GM21528 (cell line): ENCODE measurements around the gene DHX16.
"Not testable (repeated sequence)": the region's sequence is repeated elsewhere in the genome, so short reads cannot be mapped to it uniquely, and the experiment has no call there.

Source experiments
- ATAC-seq: cut with Tn5 transposase; IDR thresholded peaks from one replicate; pipeline ENCODE4 v1.9.1; 2021; ENCODE audit warnings: mild to moderate bottlenecking, moderate library complexity; ENCODE audit not compliant: unreplicated experiment, low FRiP score

The DHX16 gene

DNA sequence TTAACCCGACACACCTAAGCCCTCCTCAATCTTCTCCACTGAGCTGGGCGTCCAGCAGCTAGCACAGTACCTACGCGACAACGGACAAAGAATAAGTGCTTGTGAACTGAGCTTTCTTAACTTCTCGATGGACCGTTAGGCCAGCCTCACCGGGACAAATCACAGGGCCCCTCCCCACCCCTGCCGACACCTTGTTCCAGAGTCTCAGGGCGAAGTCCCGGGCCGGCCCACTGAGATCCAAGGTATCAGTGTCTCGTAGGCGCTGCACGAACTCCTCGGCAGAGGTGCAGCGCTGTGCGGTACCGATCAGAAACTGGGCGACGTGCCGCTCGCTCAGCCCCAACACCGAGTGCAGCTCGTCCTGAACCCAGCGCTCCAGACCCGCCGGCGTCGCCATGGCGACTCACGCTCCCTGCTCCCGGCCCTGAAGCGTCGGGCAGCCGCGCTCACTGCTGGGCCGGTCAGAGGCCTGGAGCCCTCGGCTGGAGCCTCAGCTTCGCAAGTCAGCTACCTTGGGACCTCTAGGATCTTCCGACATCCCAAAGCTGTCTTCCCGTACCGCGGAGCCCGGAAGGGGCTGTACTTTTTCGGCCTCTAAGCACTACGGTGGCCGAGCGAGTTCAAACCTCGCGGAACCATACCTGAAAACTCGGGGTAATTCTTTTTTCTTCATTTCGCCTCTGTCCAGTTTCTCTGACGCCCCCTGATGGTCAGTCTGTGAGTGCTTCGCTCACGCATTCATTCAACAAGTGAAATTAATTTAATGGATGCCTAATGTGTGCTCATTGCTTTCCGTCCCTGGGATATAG lies at the start of gene DHX16:
Gene DHX16 (minus strand): TSS at position 562 of the 809 bp plus-strand sequence. CDS start 165 bp downstream, at position 397.
- ATAC-seq = peak; percentile 70

DNA sequence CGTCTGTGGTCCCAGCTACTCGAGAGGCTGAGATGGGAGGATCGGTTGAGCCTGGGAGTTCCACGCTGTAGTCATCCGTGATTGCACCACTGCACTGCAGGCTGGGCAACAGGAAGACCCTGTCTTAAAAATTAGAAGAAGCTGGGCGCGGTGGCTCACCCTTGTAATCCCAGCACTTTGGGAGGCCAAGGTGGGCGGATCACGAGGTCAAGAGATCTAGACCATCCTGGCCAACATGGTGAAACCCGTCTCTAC lies 49.1 kb upstream of the DHX16 start:
- ATAC-seq = not testable (repeated sequence)

DNA sequence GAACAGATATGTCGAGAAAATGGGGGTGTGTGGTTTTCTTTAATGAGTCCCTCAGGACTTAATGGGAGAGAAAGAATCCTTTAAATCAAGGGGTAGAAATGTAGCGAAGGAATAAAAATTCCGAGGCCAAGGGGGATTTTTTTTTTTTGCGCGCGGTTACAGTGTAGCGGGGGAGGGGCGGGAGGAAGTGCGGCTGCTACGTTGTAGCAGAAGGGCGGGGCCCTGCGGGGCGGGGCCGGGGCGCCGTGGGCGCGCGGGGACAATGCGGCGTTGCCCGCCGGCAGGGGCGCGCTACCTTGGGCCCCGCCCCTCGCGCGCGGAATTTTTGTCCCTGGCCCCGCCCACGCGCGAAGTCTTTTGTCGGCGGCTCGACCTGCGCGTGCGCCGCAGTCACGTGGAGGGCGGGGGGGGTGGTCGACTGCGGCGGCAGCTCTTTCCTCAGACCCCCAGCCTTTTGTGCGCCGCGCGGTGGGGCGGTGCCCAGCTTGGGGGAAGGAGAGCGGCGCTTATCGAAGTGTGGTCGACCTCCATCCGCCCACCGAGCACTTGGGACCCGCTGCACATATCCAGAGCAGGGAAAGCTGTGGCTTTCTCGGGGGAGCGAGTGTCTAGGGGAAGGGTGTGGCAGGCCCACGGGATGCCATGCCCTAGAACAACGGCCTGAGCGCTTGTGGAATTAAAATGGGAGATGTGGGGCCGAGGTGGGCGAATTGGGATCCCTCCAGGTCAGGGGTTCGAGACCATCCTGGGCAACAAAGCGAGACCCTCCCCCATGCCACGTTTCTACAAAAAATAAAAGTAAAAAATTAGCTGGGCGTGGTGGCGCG lies 48.6 kb upstream of the DHX16 start:
- ATAC-seq = peak; percentile 22

DNA sequence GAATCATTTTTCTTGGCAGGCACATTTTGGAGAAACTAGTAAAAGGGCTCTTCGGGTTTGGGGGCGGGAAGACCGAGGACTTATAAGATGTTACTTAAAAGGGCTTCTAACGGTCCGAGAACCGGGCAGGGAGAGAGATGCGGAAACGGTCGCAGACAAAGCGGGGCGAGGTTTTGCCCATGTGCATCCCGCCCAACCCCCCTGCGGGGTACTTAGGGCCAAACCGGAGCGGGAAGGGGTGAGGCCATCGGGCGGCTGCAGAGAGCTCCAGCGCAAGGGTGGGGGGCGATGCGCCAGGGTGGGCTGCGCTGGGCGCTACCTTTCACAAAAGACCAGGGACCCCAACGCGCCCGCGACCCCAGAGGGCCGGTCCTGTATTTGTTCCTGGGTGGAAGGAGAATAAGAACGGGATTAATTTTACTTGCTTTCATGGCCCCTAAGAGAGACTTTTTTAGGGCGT lies 48.0 kb upstream of the DHX16 start:
- ATAC-seq = no peak

DNA sequence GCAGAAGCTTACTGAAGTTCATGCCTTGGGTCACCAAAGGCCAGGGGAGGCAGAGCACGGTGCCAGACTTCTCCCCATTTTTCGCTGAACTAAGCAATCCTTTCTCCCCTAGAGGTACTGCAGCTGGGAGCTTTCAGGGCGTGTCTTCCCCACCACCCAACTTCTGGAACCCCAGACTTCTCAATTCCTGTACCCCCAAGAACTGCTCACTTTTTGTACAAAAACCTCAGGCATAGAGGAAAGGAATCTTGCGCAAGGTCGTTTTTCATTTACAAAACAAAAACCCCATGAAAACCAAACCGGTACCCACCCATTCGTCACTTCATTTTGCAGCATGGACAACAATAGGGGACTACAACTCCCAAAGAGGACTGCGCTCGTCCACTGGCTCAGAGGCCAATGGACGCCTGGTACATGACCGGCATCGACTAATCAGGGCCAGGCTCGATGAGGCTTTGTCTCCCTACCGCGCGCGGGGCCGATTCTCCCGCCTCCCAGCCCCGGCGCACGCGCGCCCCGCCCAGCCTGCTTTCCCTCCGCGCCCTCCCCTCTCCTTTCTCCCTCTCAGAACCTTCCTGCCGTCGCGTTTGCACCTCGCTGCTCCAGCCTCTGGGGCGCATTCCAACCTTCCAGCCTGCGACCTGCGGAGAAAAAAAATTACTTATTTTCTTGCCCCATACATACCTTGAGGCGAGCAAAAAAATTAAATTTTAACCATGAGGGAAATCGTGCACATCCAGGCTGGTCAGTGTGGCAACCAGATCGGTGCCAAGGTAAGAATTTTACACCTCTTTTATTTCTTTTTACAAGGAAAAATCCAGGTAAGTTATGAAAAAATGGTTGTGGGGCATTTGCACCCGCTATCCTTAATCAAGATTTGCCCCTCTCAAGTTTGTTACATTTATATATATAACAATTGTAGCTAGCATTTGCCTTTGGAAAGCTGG lies 47.3 kb upstream of the DHX16 start, which contains the start of gene TUBB:
Gene TUBB (plus strand): TSS at position 562 of the 947 bp plus-strand sequence. CDS start 155 bp downstream, at position 717.
- peak; percentile 32 for ATAC-seq

DNA sequence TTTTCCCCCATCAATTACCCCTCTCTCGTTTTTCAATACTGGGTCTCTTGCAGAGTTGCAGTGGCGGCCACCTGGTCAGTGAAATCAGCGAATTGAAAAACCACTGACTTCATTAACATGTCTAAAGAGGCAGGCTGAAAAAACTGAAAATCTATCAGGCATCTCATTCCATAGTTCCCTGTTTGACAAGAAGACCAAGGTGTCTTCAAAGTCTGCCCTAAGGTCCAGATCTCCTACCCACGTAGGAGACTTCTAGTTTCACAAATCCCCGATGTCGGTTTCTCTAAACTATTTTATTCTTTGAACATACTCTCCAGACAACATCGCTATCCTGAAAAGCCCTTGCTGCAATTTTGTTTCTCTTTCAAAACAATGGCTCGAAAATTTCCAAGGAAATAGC lies 46.5 kb upstream of the DHX16 start:
- no peak for ATAC-seq

DNA sequence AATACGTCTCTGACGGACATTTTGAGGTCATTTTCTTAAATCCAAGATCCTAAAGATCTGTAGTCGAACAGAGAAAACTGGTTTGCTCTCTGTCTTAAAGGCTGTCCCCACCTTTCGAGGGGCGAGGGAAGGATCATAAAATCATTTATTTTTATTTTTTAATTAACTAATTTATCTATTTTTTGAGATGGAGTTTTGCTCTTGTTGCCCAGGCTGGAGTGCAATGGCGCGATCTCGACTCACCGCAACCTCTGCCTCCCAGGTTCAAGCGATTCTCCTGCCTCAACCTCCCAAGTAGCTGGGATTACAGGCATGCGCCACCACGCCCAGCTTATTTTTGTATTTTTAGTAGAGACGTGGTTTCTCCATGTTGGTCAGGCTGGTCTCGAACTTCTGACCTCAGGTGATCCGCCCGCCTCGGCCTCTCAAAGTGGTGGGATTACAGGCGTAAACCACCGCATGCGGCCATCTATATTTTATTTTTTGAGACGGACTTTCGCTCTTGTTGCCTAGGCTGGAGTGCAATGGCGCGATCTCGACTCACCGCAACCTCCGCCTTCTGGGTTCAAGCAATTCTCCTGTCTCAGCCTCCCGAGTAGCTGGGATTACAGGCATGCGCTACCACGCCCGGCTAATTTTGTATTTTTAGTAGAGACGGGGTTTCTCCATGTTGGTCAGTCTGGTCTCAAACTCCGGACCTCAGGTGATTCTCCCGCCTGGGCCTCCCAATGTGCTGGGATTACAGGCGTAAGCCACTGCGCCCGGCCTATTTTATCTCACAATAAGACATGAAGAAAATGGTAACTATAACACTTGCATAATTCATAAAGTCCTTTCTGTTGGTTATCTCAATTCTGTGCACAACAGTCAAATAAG lies 45.3 kb upstream of the DHX16 start:
- not testable (repeated sequence) for ATAC-seq

DNA sequence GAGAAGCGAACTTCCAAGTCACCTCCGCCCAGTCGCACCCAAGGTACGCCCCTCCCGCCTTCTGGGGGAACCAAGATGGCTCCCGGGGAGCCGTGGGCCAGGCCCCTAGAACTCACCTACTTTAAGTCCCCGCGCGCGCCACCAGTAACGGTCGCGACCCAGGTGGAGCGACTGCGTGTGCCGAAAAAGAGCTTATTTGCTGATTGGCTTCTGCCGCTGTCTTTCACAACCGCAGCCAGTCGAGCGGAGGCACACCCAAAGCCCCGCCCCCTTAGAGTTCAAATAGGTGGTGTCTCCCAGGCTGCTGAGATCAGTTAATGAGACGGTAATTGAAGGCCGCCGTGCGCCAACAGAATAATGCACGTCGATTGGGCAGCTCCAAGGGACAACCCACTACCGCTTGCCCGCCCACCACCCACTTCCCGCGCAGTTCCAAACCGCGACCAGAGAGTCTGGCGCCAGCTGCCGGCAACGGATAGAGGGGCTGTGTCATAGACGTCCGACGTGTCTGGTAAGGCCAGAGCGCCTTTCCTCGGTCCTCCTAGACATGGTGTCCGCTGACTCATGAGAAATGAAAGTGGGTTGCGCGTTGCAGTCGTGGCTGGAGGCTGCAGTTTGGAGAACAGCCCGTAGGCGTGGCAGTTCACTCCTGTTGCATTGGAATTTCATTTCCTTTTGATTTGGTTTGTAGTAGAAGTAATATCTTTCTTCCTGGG lies 44.5 kb upstream of the DHX16 start, which contains the start of gene MDC1:
Gene MDC1 (minus strand): TSS at position 153 of the 716 bp plus-strand sequence. CDS start 2,106 bp downstream, outside the sequence.
- peak; percentile 71 for ATAC-seq

DNA sequence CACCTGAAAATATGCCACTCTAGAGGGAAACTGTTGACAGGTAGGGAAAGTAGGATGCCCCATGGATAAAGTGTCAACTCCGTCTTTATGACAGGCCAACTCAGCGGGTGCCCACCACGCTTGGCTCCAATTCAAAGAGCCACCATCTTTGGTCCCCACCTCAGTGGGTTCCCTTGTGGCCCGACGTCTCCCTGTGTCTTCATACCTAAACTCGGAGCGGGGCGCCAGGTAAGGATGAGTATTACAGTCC lies 44.0 kb upstream of the DHX16 start:
- ATAC-seq = no peak

DNA sequence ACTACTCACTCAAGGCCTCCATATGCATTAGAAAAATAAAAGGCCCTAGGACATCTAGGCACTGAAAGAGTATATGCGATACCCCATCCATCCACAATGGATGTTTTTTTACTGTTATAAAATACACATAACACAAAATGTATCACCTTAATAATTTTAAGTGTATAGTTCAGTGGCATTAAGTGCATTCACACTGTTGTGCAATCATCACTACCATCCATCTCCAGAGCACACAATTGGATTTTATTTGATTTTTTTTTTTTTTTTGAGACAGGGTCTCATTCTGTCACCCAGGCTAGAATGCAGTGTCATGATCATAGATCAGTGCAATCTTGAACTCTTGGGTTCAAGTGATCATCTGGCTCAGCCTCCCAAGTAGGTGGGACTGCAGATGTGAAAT lies 41.5 kb upstream of the DHX16 start:
- ATAC-seq = no peak

DNA sequence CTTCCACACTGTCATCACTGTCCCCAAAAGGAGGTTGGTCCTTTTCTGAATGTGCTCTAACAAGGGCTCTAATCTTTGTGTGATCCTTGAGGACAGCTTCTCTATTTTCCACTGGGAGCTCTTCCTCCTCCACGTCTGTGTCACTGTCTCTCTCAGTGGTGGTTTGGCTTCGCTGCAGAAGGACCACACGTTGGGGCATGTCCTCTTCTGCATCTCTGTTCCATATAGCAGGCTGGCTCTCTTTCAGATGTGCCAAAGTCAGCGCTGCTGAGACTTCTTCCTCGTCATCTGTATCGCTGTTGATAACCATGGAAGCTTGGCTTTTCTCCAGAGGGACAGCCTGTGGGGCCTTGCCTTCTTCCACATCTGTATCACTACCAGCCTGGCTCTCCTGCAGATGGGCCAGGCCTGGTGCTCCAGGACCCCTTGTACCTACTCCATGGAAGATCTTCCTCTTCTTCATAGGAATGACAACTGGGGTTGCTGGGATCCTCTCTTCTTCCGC lies 39.7 kb upstream of the DHX16 start:
- ATAC-seq = no peak

DNA sequence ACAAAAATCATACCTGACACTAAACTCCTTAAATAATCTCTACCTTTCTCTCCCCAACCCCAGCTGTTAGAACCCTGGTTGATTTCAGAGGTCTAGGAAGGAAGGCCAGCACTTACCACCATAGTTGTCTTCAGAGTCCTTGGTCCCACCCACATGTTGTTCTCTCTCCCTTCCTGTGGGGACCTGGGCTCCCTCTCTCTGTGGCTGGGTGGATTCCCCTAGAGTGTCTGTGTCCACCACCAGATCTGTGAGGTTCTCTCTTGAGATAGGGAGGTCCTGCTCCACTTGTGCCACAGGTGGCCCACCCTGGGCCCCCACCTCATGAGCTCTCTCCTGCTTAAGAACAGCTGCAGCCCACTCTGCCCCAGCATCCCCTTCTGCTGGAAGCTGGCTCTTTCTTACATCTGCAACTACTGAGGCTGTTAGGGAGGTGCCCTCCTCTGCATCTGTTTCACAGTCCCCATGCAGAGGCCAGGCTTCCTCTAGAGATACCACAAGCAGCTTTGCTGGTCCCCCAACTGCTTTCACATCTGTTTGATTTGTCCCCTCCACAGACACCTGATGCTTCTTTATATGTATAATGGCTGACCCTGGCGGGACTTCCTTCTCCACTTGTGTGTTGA lies 39.1 kb upstream of the DHX16 start:
- no peak for ATAC-seq

DNA sequence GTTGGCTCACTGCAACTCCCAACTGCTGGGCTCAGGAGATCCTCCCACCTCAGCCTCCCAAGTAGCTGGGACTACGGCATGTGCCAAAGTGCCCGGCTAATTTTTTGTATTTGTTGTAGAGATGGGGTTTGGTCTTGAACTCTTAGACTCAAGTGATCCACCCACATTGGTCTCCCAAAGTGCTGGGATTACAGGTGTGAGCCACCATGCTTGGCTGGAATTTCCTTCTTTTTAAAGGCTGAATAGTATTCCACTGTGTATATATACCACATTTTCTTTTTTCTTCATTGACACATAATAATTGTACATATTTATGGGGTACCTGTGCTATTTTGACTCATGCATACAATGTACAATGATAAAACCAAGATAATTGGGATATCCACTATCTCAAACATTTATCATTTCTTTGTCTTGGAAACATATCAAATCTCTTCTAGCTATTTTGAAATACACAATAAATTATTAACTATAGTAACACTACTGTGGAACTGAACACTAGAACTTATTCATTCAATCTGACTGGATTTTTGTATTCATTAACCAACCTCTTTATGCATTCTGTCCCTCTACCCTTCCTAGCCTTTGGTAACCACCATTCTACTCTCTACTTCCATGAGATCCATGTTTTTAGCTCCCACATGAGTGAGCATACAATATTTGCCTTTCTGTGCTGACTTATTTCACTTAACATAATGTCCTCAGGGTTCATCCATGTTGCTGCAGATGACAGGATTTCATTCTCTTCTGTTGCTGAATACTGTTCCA lies 36.5 kb upstream of the DHX16 start:
- ATAC-seq = no peak

DNA sequence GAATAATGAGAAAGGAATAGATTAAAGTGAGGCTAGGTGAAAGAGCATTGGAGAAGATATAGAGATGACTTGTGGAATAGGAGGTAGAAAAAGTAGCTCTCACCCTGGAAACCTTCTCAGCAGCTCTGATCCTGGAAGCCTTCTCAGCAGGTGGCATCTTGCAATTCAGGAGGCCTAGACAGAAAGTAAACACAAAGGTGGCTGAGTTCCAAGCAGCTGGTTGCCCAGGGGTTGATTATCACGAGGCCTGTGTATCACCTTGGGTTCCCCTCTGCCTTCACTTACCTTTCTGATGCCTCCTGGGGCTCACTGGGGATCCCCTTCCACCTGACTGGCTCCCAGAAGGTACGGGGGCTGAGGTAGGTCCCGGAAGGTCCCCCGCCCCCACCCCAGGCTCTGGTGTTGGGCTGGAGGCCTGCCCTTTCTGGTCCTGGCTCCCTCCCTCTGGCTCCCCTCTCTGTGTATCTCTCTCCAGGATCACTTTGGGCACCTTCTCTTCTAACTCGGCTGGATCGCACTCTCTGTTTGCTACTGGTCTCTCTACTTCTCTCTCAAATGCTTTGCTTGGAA lies 34.6 kb upstream of the DHX16 start:
- no peak for ATAC-seq

DNA sequence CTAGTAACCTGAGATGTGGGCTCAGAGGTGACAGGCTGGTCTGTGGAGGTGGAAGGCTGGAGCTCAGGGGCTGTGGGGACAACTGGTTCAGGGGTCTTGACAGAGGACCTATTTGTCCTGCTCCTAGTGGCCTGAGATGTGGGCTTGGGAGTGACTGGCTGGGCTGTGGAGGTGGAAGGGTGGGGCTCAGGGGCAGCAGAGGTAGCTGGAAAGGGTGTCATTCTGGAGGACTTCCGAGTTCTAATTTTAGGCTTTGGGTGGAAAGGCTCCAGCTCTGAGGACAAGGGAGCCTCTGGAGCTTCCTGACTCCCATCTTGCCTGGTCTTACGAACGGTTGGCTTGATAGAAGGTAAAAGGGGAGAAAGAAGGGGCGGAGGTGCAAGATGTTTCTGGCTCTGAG lies 32.8 kb upstream of the DHX16 start:
- ATAC-seq = no peak

DNA sequence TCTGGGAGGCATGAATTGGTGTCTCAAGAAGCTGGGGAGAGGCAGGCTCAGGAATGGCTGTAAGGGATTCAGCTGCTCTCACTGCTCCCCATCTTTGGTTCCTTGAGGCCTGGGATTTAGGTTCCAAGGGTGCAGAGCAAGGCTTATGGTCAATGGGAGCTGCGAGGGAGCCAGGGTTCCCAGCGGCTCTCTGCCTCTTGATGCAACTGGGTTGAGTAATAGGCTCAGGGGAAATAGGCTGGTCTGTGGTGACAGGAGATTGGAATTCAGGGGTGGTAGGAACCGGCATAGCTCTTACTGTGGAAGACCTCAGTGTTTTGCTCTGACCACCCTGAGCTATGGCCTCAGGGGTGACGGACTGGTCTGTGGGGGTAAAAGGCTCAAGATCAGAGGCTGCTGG lies 31.0 kb upstream of the DHX16 start:
- ATAC-seq = no peak

DNA sequence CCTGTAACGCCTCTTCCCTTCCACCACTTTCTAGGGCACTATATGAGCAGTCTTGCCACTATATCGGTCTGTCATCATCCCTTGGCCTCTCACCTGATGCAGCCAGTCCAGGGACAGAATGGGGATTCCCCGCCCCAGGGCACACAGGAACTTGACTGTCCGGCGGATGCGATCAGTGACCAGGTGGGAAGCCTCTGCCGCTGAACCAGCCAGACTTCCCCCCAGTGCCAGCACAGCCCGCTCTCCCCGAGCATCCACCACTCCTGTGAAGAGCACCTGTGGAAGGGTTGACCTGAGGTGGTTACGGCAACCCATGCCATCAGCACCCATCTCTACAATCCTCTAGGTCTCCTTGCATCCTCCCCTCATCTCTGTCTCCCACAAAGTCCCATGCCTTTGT lies 30.2 kb upstream of the DHX16 start:
- no peak for ATAC-seq
